ENCODE measurements around the gene ANKRD65. TPM values are rescaled to one million over a fixed set of nuclear protein-coding genes. Genes with fewer than 3 reads are reported as not detected.
"Not testable (repeated sequence)": the region's sequence is repeated elsewhere in the genome, so short reads cannot be mapped to it uniquely, and the experiment has no call there.

Gene ANKRD65
- not detected in 2 replicates for total RNA-seq (2014; rRNA removed; shearing (Covaris generic); ENCODE audit: low replicate concordance)

DNA sequence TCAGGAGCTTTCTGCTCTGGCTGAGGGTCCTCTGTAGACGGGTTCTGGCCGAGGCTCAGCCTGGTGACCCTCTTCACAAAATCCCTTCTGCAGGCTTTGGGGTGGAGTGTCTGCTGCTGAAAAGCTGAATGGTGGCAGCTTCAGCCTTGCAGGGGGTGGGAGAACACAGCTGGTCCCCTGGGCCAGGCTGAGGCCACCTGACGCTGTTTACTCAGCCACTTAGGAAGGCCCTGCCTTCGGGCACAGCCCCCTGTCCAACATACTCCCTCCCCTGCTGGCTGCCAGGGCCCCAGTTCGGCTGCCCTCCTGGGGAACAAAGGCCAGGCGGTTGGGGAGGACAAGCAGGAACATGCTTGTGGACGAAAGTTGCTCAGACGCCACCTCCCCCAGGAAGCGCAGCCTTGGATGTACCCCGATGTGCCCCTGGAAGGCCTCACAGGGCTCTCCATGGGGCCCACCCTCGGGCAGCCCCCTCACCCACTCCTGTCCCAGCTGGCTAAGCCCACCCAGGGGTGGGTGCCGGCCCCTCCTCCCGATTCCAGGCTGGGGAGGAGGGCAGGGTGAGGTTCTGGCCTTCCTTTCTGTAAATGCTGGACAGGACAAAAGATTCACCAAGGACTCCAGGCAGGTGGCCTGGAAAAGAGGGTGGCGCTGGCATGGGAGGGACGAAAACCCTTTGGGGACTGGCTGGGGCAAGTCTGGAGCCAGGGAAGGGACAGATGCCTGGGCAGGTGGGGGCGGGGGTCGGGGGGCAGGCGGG lies at the start of gene ANKRD65:
Gene ANKRD65 (minus strand): TSS at position 130 of the 760 bp plus-strand sequence. CDS start 271 bp downstream, outside the sequence.
- DNase-seq (ENCODE audit: low read depth) = no peak

DNA sequence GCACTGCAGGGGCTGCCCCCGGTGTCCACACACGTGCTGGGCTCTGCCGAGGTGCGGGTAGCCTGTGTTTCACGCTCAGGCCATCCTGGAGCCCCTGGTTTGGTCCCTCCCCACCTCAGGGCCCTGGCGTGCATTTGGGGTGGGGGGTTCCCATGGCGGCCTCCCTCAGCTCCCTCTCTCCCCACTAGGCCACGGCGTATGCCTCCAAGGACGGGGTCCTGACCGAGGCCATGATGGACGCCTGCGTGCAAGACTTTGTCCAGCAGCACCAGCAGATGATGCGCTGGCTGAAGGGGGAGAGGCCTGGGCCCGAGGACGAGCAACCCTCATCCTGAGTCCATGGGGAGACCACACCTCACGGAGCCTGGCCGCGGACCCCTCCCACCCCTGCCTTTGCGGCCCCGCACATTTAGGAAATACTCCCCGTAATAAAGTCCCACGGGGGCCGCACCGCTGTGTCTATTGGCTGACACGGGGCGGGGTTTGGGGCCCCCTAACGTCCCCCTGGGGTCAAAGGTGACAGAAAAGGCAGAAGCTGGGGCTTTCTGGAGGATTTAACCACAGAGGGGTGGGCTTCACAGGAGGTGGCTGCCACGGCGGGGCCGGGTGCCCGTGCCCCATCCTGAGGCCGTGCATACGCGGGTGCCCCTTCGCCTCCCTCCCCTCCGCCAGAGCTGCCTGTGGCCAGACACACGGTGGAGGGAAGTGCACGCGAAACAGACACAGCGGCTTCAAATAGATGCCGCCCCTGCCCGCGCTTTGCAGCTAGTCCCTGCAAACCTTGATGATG lies 47.3 kb upstream of the ANKRD65 start:
- in situ Hi-C loops (cut with HindIII; ENCODE audit: low pct_unique_long_range_greater_than_20kb, low sequenced_read_pairs); DNase-seq (ENCODE audit: low read depth): not testable (repeated sequence)

More for the DNA sequence above, at the start of gene ANKRD65:
- in situ Hi-C loops (cut with HindIII; ENCODE audit: low pct_unique_long_range_greater_than_20kb, low sequenced_read_pairs) = no loop called here

DNA sequence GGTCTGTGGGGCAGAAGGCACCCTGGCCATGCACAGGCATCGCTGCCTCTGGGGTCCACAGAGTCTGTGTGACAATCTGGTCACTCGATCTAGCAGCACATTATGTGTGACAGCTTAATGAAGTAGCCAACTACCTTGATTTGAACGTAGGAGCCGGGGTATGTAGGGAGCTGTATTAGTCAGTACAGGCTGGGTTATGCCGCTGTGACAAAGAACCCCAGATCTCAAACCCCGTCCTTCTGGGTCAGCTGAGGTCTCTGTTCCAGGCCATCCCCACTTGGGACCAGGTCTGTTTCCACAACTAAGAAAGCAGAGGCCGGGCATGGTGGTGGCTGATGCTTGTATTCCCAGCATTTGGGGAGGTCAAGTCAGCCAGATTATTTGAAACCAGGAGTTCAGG lies 42.2 kb upstream of the ANKRD65 start:
- DNase-seq (ENCODE audit: low read depth) = no peak
- in situ Hi-C loops (cut with HindIII; ENCODE audit: low pct_unique_long_range_greater_than_20kb, low sequenced_read_pairs) = no loop called here

DNA sequence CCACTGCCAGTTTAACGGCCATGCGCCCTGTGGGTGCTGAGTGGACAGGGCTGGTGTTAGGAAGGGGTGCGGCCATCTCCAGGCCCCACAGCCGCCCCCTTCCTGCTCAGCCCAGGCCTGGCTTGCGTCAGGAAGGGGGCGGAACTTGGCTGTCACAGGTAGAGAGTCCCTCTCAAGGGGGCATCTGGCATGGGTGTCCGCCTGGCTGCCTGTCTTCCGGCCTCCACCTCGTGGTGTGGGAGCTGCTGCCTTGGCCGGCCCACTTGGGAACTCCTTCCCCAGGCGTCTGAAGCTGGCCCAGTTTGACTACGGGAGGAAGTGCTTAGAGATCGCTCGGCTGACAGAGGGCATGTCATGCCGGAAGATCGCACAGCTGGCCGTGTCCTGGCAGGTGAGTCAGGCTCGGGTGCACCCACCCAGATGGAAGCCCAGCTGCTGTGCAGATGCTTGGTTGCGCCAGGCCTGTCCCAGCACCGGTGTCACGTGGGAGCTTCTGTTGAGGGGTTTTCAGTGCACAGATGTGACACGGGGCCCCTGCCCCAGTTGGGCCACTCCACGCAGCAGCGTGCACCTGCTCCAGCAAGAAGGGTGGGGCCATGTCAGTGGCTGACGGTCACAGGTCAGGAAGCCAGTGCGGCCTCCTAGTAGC lies 41.4 kb upstream of the ANKRD65 start:
- in situ Hi-C loops (cut with HindIII; ENCODE audit: low pct_unique_long_range_greater_than_20kb, low sequenced_read_pairs) = no loop called here
- peak; percentile 44 for DNase-seq (ENCODE audit: low read depth)

DNA sequence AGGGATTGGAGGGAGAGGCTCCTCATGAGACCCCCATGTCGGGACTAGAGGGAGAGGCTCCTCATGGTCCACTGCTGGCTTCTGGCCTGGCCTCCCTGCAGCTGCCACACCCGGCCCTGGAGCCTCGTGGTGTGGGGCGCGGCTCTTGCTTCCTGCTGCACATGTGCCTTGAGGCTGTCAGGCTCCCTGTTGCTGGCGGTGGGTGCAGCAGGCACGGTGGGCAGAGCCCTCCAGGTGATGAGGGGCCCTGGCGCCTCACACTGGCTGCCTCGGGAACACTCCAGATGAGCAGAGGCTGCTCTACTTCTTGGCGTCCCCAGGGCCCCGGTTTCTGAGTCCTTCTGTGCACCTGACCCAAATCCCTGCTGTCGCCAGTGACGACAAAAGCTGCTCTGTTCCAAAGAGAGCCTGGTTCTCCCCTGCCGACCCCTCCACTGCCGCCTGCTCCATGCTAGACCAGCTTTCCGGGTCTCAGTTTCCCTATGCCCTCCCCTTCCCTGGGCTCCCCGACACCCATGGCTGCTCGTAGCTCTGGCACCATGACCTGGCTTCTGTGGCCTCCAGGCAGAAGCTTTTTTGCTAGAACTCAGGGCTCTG lies 40.7 kb upstream of the ANKRD65 start:
- in situ Hi-C loops (cut with HindIII; ENCODE audit: low pct_unique_long_range_greater_than_20kb, low sequenced_read_pairs) = no loop called here
- DNase-seq (ENCODE audit: low read depth) = no peak

DNA sequence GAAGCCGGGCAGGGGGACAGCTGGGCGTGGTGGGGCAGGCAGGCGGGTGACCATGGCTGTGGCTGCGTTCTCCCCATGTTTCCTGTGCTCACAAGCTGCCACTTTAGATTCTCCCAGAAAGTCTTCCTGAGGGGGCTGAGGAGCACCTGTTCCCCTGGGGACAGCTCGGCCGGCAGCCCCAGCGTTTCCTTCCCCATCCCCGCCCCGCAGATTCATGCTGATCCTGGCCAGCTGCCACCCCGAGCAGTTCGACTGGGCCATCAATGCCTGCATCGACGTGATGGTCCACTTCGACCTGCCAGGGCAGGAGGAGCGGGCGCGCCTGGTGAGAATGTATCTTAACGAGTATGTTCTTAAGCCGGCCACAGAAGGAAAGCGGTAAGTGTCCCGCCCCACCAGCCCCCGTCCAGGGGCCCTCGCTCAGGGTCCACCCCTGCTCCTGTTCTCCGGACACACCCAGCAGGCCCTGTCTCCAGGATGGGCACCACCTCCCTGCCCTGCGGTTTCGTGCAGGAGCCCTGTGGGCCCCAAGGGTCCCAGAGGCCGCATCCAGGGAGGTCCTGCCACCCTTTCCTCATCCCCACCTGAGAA lies 39.6 kb upstream of the ANKRD65 start:
- in situ Hi-C loops (cut with HindIII; ENCODE audit: low pct_unique_long_range_greater_than_20kb, low sequenced_read_pairs) = no loop called here

DNA sequence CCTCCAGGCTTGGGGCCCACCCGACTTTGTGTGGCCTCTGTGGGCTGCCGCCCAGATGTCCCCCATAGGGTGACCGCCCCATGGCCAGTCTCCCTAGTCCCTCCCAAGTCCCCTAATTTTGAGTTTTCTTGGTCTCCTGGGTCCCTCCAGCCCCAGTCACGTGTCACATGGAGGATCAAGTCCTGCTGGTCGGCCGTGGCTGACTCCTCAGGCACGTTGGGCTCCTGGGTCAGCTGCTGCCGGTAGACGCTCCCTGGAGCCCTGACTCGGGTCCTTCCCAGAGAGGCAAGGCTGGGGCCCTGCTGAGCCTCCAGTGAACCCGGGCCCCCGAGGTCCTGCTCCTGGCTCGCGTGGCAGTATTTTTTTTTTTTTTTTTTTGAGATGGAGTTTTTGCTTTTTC lies 38.6 kb upstream of the ANKRD65 start:
- in situ Hi-C loops (cut with HindIII; ENCODE audit: low pct_unique_long_range_greater_than_20kb, low sequenced_read_pairs); DNase-seq (ENCODE audit: low read depth): not testable (repeated sequence)

More for the DNA sequence above, 39.6 kb upstream of the ANKRD65 start:
- no peak for DNase-seq (ENCODE audit: low read depth)

DNA sequence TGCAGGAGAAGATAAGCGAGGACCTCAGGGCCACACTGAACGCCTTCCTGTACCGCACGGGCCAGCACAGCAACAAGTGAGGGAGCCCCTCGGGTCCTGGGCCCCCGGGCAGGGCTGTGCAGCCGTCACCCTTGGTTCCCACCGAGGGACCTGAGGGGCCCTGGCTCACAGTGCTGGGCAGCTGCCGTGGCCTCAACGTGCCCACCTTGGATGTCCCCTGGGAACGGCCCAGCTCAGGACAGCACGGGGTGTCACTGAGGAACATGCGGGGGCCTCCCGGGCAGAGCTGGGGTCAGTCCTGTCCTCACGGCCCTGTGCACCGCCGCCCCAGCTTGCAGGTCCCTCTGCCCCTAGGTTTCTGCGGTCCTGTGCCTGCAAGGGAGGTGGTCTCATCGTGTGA lies 38.1 kb upstream of the ANKRD65 start:
- DNase-seq (ENCODE audit: low read depth); in situ Hi-C loops (cut with HindIII; ENCODE audit: low pct_unique_long_range_greater_than_20kb, low sequenced_read_pairs): not testable (repeated sequence)

DNA sequence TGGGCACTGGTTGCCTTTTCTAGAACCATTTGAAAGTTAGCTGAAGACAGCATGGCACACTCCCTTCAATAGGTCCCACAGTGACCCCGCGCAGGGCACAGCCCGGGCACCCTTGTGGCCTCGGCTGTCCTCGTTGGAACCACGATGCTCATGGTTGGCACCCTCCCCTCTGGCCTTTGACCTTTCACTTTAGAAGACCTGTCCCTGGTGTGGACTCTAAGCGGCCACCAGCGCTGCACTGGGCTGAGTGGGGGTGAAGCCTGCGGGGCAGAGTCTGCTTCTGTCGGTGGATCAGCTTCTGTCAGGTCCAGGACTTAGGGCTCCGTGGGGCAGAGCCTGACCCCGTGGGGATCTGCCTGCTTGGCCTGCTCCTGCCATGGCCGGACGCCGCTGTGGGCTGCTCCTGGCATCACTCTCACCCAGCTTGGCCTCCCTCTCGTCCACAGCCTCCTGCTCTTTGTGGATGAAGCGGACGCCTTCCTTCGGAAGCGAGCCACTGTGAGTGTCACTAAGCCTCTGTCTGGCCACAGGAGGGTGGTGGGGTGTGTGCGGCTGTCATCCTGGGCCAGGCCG lies 35.7 kb upstream of the ANKRD65 start:
- in situ Hi-C loops (cut with HindIII; ENCODE audit: low pct_unique_long_range_greater_than_20kb, low sequenced_read_pairs); DNase-seq (ENCODE audit: low read depth): not testable (repeated sequence)

DNA sequence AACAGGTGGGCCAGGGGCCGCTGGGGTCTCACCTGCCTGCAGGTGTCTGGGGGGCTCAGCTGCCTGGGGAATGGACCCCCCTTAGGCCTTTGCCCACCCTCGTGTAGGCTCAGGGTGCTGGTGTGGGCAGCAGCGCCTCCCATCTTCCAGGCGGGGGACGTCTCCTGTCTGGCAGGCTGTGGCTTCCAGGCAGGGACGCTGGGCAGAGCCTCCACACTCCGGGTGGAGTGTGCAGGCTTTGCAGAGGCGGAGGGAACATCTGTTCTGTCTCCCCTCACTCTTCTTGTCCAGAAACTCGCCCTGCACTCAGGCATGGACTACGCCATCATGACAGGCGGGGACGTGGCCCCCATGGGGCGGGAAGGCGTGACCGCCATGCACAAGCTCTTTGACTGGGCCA lies 34.9 kb upstream of the ANKRD65 start:
- DNase-seq (ENCODE audit: low read depth); in situ Hi-C loops (cut with HindIII; ENCODE audit: low pct_unique_long_range_greater_than_20kb, low sequenced_read_pairs): not testable (repeated sequence)

DNA sequence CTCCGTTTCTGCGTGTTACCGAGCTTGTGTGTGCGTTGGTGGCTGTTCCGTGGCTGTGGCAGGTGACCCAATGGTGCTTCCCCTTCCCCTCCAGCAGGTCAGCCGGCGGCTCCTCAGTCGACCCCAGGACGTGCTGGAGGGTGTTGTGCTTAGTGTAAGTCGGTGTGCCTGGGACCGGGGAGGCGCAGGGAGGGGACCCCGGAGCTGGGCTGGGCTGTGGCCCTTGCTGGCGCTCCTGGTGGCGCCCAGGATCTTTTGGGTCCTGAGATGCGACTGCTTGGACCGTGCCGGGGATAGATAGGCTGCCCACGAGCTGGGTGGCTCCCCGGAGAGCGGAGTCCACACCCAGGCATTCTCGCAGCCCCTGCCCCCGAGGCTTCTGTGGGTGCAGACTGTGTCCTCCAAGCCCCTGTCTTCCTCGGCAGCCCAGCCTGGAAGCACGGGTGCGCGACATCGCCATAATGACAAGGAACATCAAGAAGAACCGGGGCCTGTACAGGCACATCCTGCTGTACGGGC lies 34.3 kb upstream of the ANKRD65 start:
- in situ Hi-C loops (cut with HindIII; ENCODE audit: low pct_unique_long_range_greater_than_20kb, low sequenced_read_pairs) = no loop called here
- no peak for DNase-seq (ENCODE audit: low read depth)

DNA sequence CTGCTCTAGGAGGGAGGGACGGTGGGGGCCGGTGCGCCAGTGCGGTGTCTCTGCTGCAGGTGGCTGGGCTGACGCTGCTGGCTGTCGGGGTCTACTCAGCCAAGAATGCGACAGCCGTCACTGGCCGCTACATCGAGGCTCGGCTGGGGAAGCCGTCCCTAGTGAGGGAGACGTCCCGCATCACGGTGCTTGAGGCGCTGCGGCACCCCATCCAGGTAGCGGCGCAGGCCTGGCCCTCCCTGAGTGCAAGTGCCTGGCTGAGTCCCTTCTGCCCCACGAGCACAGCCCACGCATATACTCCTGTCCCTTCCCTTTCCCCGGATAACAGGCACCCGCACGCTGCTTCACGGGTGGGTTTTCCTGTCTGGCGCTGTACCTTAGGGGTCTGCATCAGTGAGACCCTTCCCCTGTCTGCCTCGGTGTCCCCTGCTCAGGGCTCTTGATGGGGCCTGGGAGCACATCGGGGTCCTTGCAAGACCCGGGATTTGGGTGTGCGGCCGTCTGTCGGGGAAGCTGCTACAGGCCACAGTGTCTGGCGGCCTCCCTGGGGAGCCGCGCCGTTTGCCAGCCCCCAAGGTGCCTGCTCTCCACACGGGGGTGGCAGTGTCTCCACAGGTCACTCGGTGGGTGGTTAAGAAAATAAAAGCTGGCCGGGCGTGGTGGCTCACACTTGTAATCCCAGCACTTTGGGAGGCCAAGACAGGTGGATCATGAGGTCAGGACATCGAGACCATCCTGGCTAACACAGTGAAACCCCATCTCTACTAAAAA lies 33.4 kb upstream of the ANKRD65 start:
- DNase-seq (ENCODE audit: low read depth); in situ Hi-C loops (cut with HindIII; ENCODE audit: low pct_unique_long_range_greater_than_20kb, low sequenced_read_pairs): not testable (repeated sequence)

DNA sequence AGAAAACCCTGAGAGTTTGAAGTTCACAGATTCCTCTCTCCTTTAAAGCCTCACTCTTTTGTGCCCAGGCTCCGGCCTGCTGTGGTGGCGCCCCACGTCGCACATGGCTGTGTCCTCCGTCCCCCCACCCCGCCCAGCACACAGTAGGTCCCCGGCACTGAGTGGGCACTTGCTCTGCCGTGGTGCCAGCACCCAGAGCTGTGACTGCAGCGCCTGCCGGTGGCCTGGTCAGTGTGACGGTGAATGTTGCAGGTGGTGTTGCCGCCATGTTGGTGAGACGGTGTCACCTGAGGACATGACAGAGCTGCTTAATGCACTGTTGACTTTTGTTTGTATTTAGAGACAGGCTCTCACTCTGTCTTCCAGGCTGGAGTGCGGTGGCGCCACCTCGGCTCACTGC lies 31.8 kb upstream of the ANKRD65 start:
- in situ Hi-C loops (cut with HindIII; ENCODE audit: low pct_unique_long_range_greater_than_20kb, low sequenced_read_pairs) = no loop called here
- no peak for DNase-seq (ENCODE audit: low read depth)

DNA sequence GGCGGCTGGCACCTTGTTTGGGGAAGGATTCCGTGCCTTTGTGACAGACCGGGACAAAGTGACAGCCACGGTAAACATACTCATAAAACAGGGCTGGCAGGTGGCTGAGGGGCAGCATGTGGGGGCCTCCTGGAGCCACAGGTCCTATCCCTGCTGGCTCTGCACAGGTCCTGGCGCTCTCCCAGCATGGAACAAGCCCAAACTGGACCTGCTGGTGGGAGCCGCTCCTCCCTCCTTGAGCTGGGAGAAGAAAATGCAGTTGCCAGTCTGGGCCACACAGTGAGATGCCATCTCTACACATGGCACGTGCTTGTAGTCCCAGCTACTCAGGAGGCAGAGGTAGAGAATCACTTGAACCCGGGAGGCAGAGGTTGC lies 31.3 kb upstream of the ANKRD65 start:
- in situ Hi-C loops (cut with HindIII; ENCODE audit: low pct_unique_long_range_greater_than_20kb, low sequenced_read_pairs) = not testable (repeated sequence)

DNA sequence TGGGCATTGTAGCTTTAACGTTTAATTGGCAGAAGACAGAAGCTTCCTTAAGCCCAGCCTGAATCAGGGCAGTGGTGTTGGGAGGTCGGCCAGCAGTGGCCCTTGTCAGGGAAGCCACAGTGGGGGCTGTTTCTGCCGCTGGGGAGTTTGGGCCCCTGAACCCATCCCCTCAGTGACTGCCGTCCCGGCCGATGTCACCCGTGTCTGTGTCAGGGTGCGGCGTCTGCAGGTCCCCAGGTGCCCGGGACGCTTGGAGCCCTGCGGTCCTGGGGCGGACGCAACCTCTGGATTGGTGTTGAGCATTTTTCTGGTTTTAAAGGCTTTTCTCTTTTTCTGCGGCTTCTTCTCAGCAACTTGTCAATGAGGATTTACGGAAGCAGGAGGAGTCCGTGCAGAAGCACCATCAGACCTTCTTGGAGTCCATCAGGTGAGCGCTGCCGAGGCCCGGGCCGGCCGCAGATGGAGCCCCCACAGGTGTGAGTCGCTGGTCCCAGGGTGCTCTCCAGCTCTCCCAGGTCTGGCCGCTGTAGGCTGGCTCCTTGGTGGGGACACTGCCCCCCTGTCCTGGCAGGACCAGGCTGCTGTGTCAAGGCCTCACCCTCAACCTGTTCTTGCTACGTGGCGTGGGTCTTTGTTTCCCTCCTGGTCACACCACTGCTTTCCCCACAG lies 30.8 kb upstream of the ANKRD65 start:
- no peak for DNase-seq (ENCODE audit: low read depth)
- in situ Hi-C loops (cut with HindIII; ENCODE audit: low pct_unique_long_range_greater_than_20kb, low sequenced_read_pairs) = no loop called here

More for the DNA sequence above, 31.3 kb upstream of the ANKRD65 start:
- not testable (repeated sequence) for DNase-seq (ENCODE audit: low read depth)

DNA sequence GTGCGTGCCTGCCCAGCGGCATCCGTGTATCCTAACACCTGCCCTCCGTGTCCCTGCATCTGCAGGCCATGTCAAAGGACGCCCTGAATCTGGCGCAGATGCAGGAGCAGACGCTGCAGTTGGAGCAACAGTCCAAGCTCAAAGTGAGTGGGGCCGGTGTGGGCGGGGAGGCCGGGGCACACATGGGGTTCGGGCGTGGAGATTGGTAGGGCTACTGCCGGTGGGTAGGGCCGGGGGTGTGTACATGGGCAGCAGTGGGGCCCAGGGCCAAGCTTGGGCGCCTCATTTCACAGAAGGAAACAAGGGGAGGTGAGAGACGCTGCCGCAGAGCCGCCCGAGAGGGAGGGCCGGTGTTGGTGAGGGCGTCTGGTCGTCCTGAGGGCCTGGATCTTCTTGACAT lies 29.5 kb upstream of the ANKRD65 start:
- DNase-seq (ENCODE audit: low read depth); in situ Hi-C loops (cut with HindIII; ENCODE audit: low pct_unique_long_range_greater_than_20kb, low sequenced_read_pairs): not testable (repeated sequence)
